GM18508 (cell line): ENCODE results near the gene KMT2D.

ENCODE experiments used
- ATAC-seq: cut with Tn5 transposase; IDR thresholded peaks from one replicate; pipeline ENCODE4 v1.9.1; 2021; ENCODE audit warnings: moderate number of reproducible peaks; ENCODE audit not compliant: insufficient read depth, unreplicated experiment

The KMT2D gene

GRCh38 chr12:49021292-49021915, 39.2 kb downstream of the KMT2D start:
- no peak for ATAC-seq

GRCh38 chr12:49020441-49020840, 40.2 kb downstream of the KMT2D start:
- no peak for ATAC-seq

- no peak for ATAC-seq
Observed at GRCh38 chr12:49019443-49020324, 40.9 kb downstream of the KMT2D start.

- ATAC-seq: no peak
Observed at GRCh38 chr12:49019120-49019430, 41.5 kb downstream of the KMT2D start.

- ATAC-seq: peak; percentile 63
Observed at GRCh38 chr12:49018261-49019119, 42.1 kb downstream of the KMT2D start, which contains the start of gene PRKAG1. Gene PRKAG1, minus strand, starts transcription at chr12:49018776. Its CDS starts 36 bp downstream, at chr12:49018740.

- ATAC-seq: no peak
Observed at GRCh38 chr12:49017891-49018260, 42.7 kb downstream of the KMT2D start.

- no peak for ATAC-seq
Observed at GRCh38 chr12:49015196-49015595, 45.4 kb downstream of the KMT2D start.

GRCh38 chr12:49014547-49014946, 46.0 kb downstream of the KMT2D start:
- ATAC-seq: no peak

- ATAC-seq: no peak
Observed at GRCh38 chr12:49013428-49013827, 47.2 kb downstream of the KMT2D start.

- ATAC-seq: no peak
Observed at GRCh38 chr12:49012739-49013138, 47.9 kb downstream of the KMT2D start.
